Hypothalamus (tissue), 51 donors: ENCODE data around the gene ZNF286A.
"Not testable (repeated sequence)": the region's sequence is repeated elsewhere in the genome, so short reads cannot be mapped to it uniquely, and the experiment has no call there.

Experiments used
- DNase-seq, 51 donors: peaks; one replicate each; lab custom pipeline; 2025; lab: John Stamatoyannopoulos, UW

The ZNF286A gene

GRCh38 chr17:15749403-15749802, 49.9 kb downstream of the ZNF286A start:
- DNase-seq: not testable (repeated sequence)

DNA sequence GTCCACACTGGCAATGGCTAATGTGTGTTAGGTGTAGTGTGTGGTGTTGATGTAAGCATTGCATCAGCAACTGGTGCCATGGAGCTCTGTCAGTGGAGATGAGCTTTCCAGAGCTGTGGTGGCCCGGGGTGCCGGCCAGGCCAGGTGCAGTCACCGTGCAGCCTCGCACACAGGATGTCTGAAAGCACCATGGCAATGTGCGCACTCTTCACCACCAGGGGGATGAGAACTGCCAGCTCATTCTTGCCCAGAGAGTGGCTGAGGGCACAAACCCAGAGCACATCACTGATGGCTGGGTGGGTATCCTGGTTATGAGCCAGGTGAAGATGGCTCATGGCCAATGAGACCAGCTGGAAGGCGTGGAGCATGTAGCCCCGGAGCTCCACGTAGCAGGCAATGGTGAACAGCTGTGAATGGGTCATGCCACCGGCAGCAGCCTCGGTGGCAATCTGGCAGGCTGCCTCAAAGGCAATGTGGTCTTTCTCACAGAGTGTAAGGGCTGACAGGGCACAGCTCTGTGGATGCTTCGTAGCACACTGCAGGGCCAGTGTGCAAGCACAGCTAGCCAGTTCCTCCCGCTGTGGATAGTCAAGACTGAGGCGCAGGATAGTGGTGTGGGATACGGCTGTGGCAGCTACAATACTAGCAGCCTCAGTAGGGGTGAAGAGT, 69.4 kb downstream of the ZNF286A start:
- not testable (repeated sequence) for DNase-seq
